ENCODE data around the gene FRAS1. TPM values are rescaled to one million over a fixed set of nuclear protein-coding genes. Genes with fewer than 3 reads are reported as not detected.

FRAS1 gene
- total RNA-seq, 1 experiment from 2014 or later, result 0.23 TPM

DNA sequence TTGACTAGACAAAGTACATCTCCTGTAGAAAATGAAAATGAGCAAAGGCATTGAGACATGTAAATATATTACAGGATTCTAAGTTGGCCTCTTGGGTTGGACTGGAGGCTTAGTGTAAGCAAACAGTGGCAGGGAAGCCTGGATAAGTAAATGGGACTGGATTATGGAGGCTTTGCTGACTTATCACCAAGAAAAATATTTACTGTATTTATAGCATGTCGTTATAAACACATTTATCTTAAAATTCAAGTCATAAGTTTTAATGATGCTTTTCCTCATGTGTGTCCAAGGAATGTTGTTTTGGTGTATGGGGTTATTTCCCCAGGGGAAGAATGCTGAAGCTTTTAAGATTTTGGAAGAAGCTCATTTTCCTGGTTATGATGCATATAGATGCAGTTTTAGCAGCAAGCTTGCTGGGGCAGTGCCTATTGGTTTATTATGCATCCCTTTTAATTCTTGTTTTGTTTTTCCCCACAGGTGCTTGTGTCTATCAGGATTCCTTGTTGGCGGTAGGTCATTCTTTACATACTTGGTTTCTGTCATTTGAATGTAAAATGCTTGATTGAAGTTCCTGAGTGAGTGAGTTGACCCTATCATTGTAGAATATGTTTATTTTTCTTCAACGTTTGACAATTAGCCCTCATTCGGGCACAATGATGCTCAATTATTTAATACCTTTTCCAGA is 8.5 kb downstream of the FRAS1 start:
- H3K36me3 ChIP-seq (ENCODE audit: control insufficient read depth, insufficient read depth, low read length), result no peaks in the 10 kb centered on the region
- POLR2A ChIA-PET, result no interaction called here
- H3K4me1 ChIP-seq (ENCODE audit: control insufficient read depth, insufficient read depth, low read length), result no peaks in the 10 kb centered on the region
- ATAC-seq (no peak), DNase-seq (ENCODE audit: low read depth, low spot score) (no peak)
- H3K9me3 ChIP-seq (ENCODE audit: control insufficient read depth, insufficient read depth, low read depth, low read length), result no peaks in the 10 kb centered on the region
- in situ Hi-C loops (cut with HindIII; ENCODE audit: low pct_unique_long_range_greater_than_20kb, low sequenced_read_pairs) (no loop called here), intact Hi-C loops (cut with micrococcal nuclease; ENCODE audit: unreplicated experiment) (no loop called here)
- H3K27ac ChIP-seq (ENCODE audit: low read length), result no peak overlapping the region
- BruUV-seq (replicated peaks), result no TSS peak
- H3K4me3 ChIP-seq (ENCODE audit: low read depth in 2 of 2, low read length in 2 of 2), result no peak overlapping the region
- TF ChIP-seq, protein P1, sequence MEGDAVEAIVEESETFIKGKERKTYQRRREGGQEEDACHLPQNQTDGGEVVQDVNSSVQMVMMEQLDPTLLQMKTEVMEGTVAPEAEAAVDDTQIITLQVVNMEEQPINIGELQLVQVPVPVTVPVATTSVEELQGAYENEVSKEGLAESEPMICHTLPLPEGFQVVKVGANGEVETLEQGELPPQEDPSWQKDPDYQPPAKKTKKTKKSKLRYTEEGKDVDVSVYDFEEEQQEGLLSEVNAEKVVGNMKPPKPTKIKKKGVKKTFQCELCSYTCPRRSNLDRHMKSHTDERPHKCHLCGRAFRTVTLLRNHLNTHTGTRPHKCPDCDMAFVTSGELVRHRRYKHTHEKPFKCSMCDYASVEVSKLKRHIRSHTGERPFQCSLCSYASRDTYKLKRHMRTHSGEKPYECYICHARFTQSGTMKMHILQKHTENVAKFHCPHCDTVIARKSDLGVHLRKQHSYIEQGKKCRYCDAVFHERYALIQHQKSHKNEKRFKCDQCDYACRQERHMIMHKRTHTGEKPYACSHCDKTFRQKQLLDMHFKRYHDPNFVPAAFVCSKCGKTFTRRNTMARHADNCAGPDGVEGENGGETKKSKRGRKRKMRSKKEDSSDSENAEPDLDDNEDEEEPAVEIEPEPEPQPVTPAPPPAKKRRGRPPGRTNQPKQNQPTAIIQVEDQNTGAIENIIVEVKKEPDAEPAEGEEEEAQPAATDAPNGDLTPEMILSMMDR (IDR thresholded peaks at IDR 0.05), result no peak
- no peak for TF ChIP-seq SIN3A (IDR thresholded peaks at IDR 0.05; ENCODE audit: borderline replicate concordance, insufficient read depth, low read depth, low read length)
- peaks cover 4% of the 10 kb centered on the region; the same call in 1 of the 2 replicates for H3K27me3 ChIP-seq (ENCODE audit: control insufficient read depth, insufficient read depth, low read length)
- CTCF ChIA-PET, result no interaction called here

DNA sequence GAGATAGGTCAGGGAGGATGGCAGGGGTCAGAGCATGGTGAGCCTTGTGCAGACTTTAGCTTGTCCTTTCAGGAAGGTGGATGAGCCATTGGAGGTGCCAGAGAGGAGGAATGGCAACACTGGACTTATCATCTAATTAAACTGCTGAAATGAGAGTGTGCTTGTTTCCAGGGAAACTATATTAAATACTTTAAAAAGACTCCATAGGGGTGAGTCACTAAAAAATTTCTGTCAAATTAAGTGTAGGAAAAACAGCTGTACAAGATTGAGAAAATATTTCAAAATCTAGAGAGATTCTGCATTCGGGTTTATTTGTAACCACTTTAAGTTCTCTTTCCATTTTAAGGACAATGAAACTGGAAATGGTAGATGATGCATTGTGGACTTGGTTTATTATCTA is 11.4 kb downstream of the FRAS1 start:
- TF ChIP-seq SIN3A (IDR thresholded peaks at IDR 0.05; ENCODE audit: borderline replicate concordance, insufficient read depth, low read depth, low read length), result no peak
- TF ChIP-seq POLR2AphosphoS5 (IDR thresholded peaks at IDR 0.05; ENCODE audit: low read depth, low read length), result no peak
- 0 out of 2 replicates have a peak, but pooled peaks cover 2% of the 10 kb centered on the region for H3K27me3 ChIP-seq (ENCODE audit: control insufficient read depth, insufficient read depth, low read length)
- no peak for DNase-seq (ENCODE audit: low read depth, low spot score)
- in situ Hi-C loops (cut with HindIII; ENCODE audit: low pct_unique_long_range_greater_than_20kb, low sequenced_read_pairs), result no loop called here
- ChIA-PET POLR2A (no interaction called here), CTCF (no interaction called here)
- ATAC-seq, result no peak
- H3K4me3 ChIP-seq (ENCODE audit: low read depth in 2 of 2, low read length in 2 of 2), result no peak overlapping the region
- H3K27ac ChIP-seq (ENCODE audit: low read length), result no peak overlapping the region
- no peaks in the 10 kb centered on the region for H3K9me3 ChIP-seq (ENCODE audit: control insufficient read depth, insufficient read depth, low read depth, low read length)
- no peaks in the 10 kb centered on the region for H3K4me1 ChIP-seq (ENCODE audit: control insufficient read depth, insufficient read depth, low read length)
- no peaks in the 10 kb centered on the region for H3K36me3 ChIP-seq (ENCODE audit: control insufficient read depth, insufficient read depth, low read length)
- BruUV-seq (replicated peaks), result no TSS peak
- intact Hi-C loops (cut with micrococcal nuclease; ENCODE audit: unreplicated experiment), result no loop called here

DNA sequence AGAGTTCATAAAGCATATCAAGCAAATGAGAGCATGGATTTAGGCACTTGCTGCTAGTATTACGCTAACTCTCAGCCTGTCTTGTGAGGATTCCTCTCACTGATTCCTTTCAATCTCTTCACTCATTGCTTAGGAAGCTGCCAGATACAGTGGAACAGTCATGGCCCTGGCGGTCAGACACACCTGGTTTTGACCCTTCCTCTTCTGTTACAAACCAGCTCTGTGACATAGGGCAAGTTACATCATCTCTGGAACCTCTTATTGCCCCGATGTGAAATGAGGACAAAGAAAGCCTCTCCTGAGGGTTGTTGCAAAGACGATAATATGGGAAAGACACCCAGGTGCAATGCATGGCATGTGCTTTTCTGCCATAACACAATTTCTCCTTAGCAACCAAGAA is 12.2 kb downstream of the FRAS1 start:
- H3K4me1 ChIP-seq (ENCODE audit: control insufficient read depth, insufficient read depth, low read length), result no peaks in the 10 kb centered on the region
- in situ Hi-C loops (cut with HindIII; ENCODE audit: low pct_unique_long_range_greater_than_20kb, low sequenced_read_pairs) (no loop called here), intact Hi-C loops (cut with micrococcal nuclease; ENCODE audit: unreplicated experiment) (no loop called here)
- CTCF ChIA-PET, result no interaction called here
- POLR2A ChIA-PET, result no interaction called here
- no peak for DNase-seq (ENCODE audit: low read depth, low spot score)
- TF ChIP-seq TCF7L2 (IDR thresholded peaks at IDR 0.05; ENCODE audit: low read depth, low read length) (no peak), SIN3A (IDR thresholded peaks at IDR 0.05; ENCODE audit: borderline replicate concordance, insufficient read depth, low read depth, low read length) (no peak), POLR2AphosphoS5 (IDR thresholded peaks at IDR 0.05; ENCODE audit: low read depth, low read length) (no peak)
- TF ChIP-seq, protein P1 (IDR thresholded peaks at IDR 0.05), result no peak
- TF ChIP-seq, protein P2, sequence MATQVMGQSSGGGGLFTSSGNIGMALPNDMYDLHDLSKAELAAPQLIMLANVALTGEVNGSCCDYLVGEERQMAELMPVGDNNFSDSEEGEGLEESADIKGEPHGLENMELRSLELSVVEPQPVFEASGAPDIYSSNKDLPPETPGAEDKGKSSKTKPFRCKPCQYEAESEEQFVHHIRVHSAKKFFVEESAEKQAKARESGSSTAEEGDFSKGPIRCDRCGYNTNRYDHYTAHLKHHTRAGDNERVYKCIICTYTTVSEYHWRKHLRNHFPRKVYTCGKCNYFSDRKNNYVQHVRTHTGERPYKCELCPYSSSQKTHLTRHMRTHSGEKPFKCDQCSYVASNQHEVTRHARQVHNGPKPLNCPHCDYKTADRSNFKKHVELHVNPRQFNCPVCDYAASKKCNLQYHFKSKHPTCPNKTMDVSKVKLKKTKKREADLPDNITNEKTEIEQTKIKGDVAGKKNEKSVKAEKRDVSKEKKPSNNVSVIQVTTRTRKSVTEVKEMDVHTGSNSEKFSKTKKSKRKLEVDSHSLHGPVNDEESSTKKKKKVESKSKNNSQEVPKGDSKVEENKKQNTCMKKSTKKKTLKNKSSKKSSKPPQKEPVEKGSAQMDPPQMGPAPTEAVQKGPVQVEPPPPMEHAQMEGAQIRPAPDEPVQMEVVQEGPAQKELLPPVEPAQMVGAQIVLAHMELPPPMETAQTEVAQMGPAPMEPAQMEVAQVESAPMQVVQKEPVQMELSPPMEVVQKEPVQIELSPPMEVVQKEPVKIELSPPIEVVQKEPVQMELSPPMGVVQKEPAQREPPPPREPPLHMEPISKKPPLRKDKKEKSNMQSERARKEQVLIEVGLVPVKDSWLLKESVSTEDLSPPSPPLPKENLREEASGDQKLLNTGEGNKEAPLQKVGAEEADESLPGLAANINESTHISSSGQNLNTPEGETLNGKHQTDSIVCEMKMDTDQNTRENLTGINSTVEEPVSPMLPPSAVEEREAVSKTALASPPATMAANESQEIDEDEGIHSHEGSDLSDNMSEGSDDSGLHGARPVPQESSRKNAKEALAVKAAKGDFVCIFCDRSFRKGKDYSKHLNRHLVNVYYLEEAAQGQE (IDR thresholded peaks at IDR 0.05; ENCODE audit: insufficient read depth in 1 of 2, low read depth in 2 of 2, low read length in 1 of 2), result no peak
- H3K36me3 ChIP-seq (ENCODE audit: control insufficient read depth, insufficient read depth, low read length), result no peaks in the 10 kb centered on the region
- H3K4me3 ChIP-seq (ENCODE audit: low read depth in 2 of 2, low read length in 2 of 2), result no peak overlapping the region
- no TSS peak for BruUV-seq (replicated peaks)
- no peak overlapping the region for H3K27ac ChIP-seq (ENCODE audit: low read length)
- 0 out of 2 replicates have a peak, but pooled peaks cover 2% of the 10 kb centered on the region for H3K27me3 ChIP-seq (ENCODE audit: control insufficient read depth, insufficient read depth, low read length)
- H3K9me3 ChIP-seq (ENCODE audit: control insufficient read depth, insufficient read depth, low read depth, low read length), result no peaks in the 10 kb centered on the region
- no peak for ATAC-seq

Data from Panc1 (cell line).